ENCODE results near the gene AGAP1.

The AGAP1 gene

GRCh38 chr2:235523486-235524150, 29.8 kb downstream of the AGAP1 start:
- Mint-ChIP-seq H3K27me3 (ENCODE audit: low read depth) (no peaks in the 10 kb centered on the region), H3K27ac (no peak overlapping the region), H3K36me3 (ENCODE audit: low read depth) (no peaks in the 10 kb centered on the region), H3K4me3 (no peak overlapping the region), H3K4me1 (ENCODE audit: low read depth) (no peaks in the 10 kb centered on the region), H3K9me3 (no peaks in the 10 kb centered on the region)

- no peak overlapping the region for H3K4me3 Mint-ChIP-seq
- H3K27me3 Mint-ChIP-seq (ENCODE audit: low read depth), result no peaks in the 10 kb centered on the region
- H3K9me3 Mint-ChIP-seq, result no peaks in the 10 kb centered on the region
These were observed 32.3 kb downstream of the AGAP1 start for GRCh38 chr2:235526166-235526565.

GRCh38 chr2:235527806-235528469, 34.1 kb downstream of the AGAP1 start:
- Mint-ChIP-seq H3K4me3 (no peak overlapping the region), H3K9me3 (no peaks in the 10 kb centered on the region), H3K4me1 (ENCODE audit: low read depth) (no peaks in the 10 kb centered on the region), H3K36me3 (ENCODE audit: low read depth) (no peaks in the 10 kb centered on the region), H3K27me3 (ENCODE audit: low read depth) (no peaks in the 10 kb centered on the region), H3K27ac (no peak overlapping the region)

More at GRCh38 chr2:235526166-235526565, 32.3 kb downstream of the AGAP1 start:
- Mint-ChIP-seq H3K27ac (no peak overlapping the region), H3K36me3 (ENCODE audit: low read depth) (no peaks in the 10 kb centered on the region), H3K4me1 (ENCODE audit: low read depth) (no peaks in the 10 kb centered on the region)

- Mint-ChIP-seq H3K4me1 (ENCODE audit: low read depth) (no peaks in the 10 kb centered on the region), H3K36me3 (ENCODE audit: low read depth) (no peaks in the 10 kb centered on the region), H3K27me3 (ENCODE audit: low read depth) (no peaks in the 10 kb centered on the region)
These were observed 35.8 kb downstream of the AGAP1 start for GRCh38 chr2:235529621-235530020.

GRCh38 chr2:235530735-235531134, 36.9 kb downstream of the AGAP1 start:
- Mint-ChIP-seq H3K9me3 (no peaks in the 10 kb centered on the region), H3K36me3 (ENCODE audit: low read depth) (no peaks in the 10 kb centered on the region), H3K27ac (no peak overlapping the region), H3K27me3 (ENCODE audit: low read depth) (no peaks in the 10 kb centered on the region), H3K4me1 (ENCODE audit: low read depth) (no peaks in the 10 kb centered on the region), H3K4me3 (no peak overlapping the region)

More at GRCh38 chr2:235529621-235530020, 35.8 kb downstream of the AGAP1 start:
- no peak overlapping the region for H3K4me3 Mint-ChIP-seq
- H3K27ac Mint-ChIP-seq, result no peak overlapping the region
- no peaks in the 10 kb centered on the region for H3K9me3 Mint-ChIP-seq

GRCh38 chr2:235532307-235532706, 38.5 kb downstream of the AGAP1 start:
- no peak overlapping the region for H3K27ac Mint-ChIP-seq
- H3K36me3 Mint-ChIP-seq (ENCODE audit: low read depth), result no peaks in the 10 kb centered on the region
- no peak overlapping the region for H3K4me3 Mint-ChIP-seq
- H3K27me3 Mint-ChIP-seq (ENCODE audit: low read depth), result no peaks in the 10 kb centered on the region
- H3K4me1 Mint-ChIP-seq (ENCODE audit: low read depth), result no peaks in the 10 kb centered on the region
- H3K9me3 Mint-ChIP-seq, result no peaks in the 10 kb centered on the region

- H3K27ac Mint-ChIP-seq, result no peak overlapping the region
- no peaks in the 10 kb centered on the region for H3K36me3 Mint-ChIP-seq (ENCODE audit: low read depth)
- no peaks in the 10 kb centered on the region for H3K9me3 Mint-ChIP-seq
- H3K4me1 Mint-ChIP-seq (ENCODE audit: low read depth), result no peaks in the 10 kb centered on the region
- no peak overlapping the region for H3K4me3 Mint-ChIP-seq
- no peaks in the 10 kb centered on the region for H3K27me3 Mint-ChIP-seq (ENCODE audit: low read depth)
These were observed 39.4 kb downstream of the AGAP1 start for GRCh38 chr2:235533198-235533597.

GRCh38 chr2:235533616-235534385, 40.0 kb downstream of the AGAP1 start:
- Mint-ChIP-seq H3K9me3 (no peaks in the 10 kb centered on the region), H3K27ac (no peak overlapping the region), H3K4me1 (ENCODE audit: low read depth) (no peaks in the 10 kb centered on the region), H3K27me3 (ENCODE audit: low read depth) (no peaks in the 10 kb centered on the region), H3K4me3 (no peak overlapping the region), H3K36me3 (ENCODE audit: low read depth) (no peaks in the 10 kb centered on the region)

- Mint-ChIP-seq H3K4me3 (no peak overlapping the region), H3K27ac (no peak overlapping the region), H3K36me3 (ENCODE audit: low read depth) (no peaks in the 10 kb centered on the region), H3K4me1 (ENCODE audit: low read depth) (no peaks in the 10 kb centered on the region), H3K9me3 (no peaks in the 10 kb centered on the region), H3K27me3 (ENCODE audit: low read depth) (no peaks in the 10 kb centered on the region)
These were observed 41.0 kb downstream of the AGAP1 start for GRCh38 chr2:235534678-235535422.

- no peaks in the 10 kb centered on the region for H3K36me3 Mint-ChIP-seq (ENCODE audit: low read depth)
- H3K4me3 Mint-ChIP-seq, result no peak overlapping the region
- no peaks in the 10 kb centered on the region for H3K4me1 Mint-ChIP-seq (ENCODE audit: low read depth)
- no peak overlapping the region for H3K27ac Mint-ChIP-seq
- H3K9me3 Mint-ChIP-seq, result no peaks in the 10 kb centered on the region
- H3K27me3 Mint-ChIP-seq (ENCODE audit: low read depth), result no peaks in the 10 kb centered on the region
These were observed 41.7 kb downstream of the AGAP1 start for GRCh38 chr2:235535423-235536130.

- H3K4me1 Mint-ChIP-seq (ENCODE audit: low read depth), result no peaks in the 10 kb centered on the region
- no peak overlapping the region for H3K27ac Mint-ChIP-seq
- no peak overlapping the region for H3K4me3 Mint-ChIP-seq
- no peaks in the 10 kb centered on the region for H3K27me3 Mint-ChIP-seq (ENCODE audit: low read depth)
- no peaks in the 10 kb centered on the region for H3K9me3 Mint-ChIP-seq
- H3K36me3 Mint-ChIP-seq (ENCODE audit: low read depth), result no peaks in the 10 kb centered on the region
These were observed 42.9 kb downstream of the AGAP1 start for GRCh38 chr2:235536711-235537110.

GRCh38 chr2:235537186-235537585, 43.3 kb downstream of the AGAP1 start:
- Mint-ChIP-seq H3K27ac (no peak overlapping the region), H3K9me3 (no peaks in the 10 kb centered on the region), H3K4me3 (no peak overlapping the region), H3K36me3 (ENCODE audit: low read depth) (no peaks in the 10 kb centered on the region), H3K4me1 (ENCODE audit: low read depth) (no peaks in the 10 kb centered on the region), H3K27me3 (ENCODE audit: low read depth) (no peaks in the 10 kb centered on the region)

GRCh38 chr2:235537587-235537986, 43.7 kb downstream of the AGAP1 start:
- H3K27me3 Mint-ChIP-seq (ENCODE audit: low read depth), result no peaks in the 10 kb centered on the region
- no peaks in the 10 kb centered on the region for H3K36me3 Mint-ChIP-seq (ENCODE audit: low read depth)
- H3K9me3 Mint-ChIP-seq, result no peaks in the 10 kb centered on the region
- no peaks in the 10 kb centered on the region for H3K4me1 Mint-ChIP-seq (ENCODE audit: low read depth)
- no peak overlapping the region for H3K27ac Mint-ChIP-seq
- no peak overlapping the region for H3K4me3 Mint-ChIP-seq

- Mint-ChIP-seq H3K36me3 (ENCODE audit: low read depth) (no peaks in the 10 kb centered on the region), H3K27me3 (ENCODE audit: low read depth) (no peaks in the 10 kb centered on the region)
These were observed 44.3 kb downstream of the AGAP1 start for GRCh38 chr2:235538144-235538639.

More at GRCh38 chr2:235538144-235538639, 44.3 kb downstream of the AGAP1 start:
- H3K4me3 Mint-ChIP-seq, result no peak overlapping the region
- H3K4me1 Mint-ChIP-seq (ENCODE audit: low read depth), result no peaks in the 10 kb centered on the region
- no peaks in the 10 kb centered on the region for H3K9me3 Mint-ChIP-seq
- H3K27ac Mint-ChIP-seq, result no peak overlapping the region

All from T-helper 1 cell treated with Interleukin-12 subunit alpha and Interleukin-12 subunit beta and Interleukin-4 antibody, amounts not matched to agents 30 μg/mL and 1 μg/mL, for 36 hours (primary cell).